HG03095 (cell line): Measurements from ENCODE around the gene TNFSF4.
"Not testable (repeated sequence)": the region's sequence is repeated elsewhere in the genome, so short reads cannot be mapped to it uniquely, and the experiment has no call there.

Experiments
- ATAC-seq: cut with Tn5 transposase; IDR thresholded peaks from one replicate; pipeline ENCODE4 v1.9.1; 2021; ENCODE audit warnings: moderate library complexity; ENCODE audit not compliant: unreplicated experiment

Gene TNFSF4

DNA sequence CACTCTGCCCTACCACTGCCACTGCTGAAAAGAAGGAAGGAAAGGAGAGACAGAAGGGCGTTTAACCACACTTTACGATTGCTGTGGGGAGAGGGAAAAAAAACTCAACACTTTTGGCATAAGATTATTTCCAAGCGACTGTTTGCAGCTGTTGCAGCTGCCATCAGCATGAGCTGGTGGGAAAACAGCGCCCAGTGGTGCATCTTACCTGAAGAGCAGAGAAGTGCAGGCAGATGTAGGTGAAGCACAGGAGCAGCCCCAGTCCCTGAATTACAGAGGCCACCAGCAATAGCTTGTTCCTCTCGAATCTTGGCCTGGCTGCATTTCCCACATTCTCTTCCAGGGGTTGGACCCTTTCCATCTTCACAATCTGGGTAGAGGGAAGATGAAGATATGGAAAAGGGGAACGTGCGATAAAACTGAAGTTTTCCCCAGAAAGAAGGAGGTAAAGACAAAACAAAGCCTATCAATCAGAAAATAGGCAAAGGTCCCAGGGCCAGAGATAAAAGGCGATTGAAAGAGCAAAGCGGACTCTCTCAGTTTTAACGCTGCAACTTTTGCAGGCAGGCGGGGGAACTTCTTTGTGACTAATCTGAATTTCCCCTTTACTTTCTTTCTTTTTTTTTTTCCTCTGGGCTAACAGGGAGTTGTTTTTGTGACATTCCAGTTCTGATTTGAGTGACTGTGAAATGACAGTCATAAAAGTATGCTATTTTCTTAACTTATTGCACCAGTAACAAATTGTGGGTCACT lies at the start of gene TNFSF4:
TNFSF4 (minus strand) TSS at position 516 of the 753 bp plus-strand sequence; CDS start at position 361, 155 bp downstream.
- ATAC-seq = no peak

DNA sequence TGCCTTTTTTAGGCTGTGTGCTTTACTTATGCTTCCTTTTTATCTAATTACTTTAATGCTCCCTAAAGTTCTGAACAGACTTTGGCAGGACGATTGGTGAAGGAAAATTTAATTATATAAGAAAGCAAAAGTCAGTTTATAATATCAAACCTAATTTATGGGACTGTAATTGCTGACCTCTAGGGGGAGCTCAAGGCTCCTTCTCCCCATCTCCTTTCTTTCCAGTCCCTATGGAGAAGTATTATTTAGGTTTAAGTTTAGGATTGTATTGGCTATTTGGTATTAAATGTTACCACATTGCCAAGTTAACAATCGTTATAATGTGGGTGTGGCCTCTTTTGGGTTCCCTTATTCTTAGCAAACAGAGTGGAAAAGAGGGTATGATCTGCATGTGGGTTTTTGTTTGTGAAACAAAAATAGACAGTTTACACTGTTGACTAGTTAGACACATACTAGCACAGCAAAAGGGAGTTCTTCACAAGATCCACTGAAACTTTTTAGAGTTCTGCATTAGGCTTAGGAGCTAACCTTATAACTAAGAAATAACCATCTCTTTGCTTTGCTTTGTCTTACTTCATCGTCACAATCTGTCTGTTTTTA lies 48.2 kb upstream of the TNFSF4 start:
- ATAC-seq = no peak

DNA sequence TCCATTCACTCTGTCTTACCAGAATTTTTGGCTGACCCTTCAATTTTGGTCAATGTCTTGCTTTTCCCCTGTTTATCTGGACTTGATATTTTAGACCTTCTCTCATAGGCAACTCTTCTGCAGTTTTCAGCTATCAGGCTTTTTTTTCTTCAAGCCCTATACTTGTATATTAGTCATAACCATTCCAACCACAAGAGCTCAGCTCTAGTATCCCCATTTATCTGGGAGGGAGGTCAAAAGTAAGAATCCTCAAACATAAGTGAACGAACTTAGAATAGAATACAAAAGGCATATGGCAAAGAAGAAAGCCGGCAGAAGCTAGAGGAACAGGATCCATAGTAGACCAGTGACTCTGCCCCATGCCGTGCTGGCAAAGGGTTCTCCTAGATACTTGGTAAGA lies 45.9 kb upstream of the TNFSF4 start:
- ATAC-seq = no peak

DNA sequence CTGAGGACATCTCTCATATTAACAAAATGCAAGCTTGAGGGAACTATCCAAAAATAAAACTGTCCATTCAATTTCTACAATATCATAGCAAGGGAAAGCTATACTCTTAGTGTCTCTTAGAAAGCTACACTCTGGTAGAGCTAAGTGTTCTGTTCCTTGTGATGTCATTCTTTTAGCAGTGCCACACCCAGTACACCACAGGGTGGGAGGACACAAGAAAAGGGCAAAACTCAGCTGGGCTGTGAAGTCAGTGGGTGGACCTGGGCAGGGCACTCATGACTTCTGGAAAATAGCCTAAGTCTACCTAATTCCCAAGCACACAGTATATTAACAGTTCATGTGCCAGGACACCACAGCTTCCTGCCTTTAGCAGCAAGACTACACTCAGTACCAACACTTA lies 42.2 kb upstream of the TNFSF4 start:
- ATAC-seq = no peak

GRCh38 chr1:173248247-173248940 lies 41.3 kb upstream of the TNFSF4 start:
- no peak for ATAC-seq

GRCh38 chr1:173245892-173246291 lies 38.8 kb upstream of the TNFSF4 start:
- no peak for ATAC-seq

DNA sequence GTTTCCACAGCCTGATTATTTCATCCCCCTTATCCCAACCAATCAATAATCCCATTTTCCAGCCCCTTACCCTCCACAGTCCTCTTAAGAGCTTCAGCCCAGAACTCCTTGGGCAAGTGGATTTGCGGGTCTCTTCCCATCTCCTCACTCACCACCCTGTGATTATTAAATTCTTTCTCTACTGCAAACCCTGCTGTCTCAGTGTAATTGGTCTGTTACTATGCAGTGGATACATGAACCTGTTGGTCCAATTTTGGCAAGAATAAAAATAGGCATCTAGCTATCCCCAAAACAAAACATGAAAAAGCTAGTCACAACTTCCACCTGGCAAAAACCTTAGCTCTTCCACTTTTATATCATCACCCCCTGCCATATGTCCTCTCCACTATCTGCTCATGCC lies 36.2 kb upstream of the TNFSF4 start:
- no peak for ATAC-seq

DNA sequence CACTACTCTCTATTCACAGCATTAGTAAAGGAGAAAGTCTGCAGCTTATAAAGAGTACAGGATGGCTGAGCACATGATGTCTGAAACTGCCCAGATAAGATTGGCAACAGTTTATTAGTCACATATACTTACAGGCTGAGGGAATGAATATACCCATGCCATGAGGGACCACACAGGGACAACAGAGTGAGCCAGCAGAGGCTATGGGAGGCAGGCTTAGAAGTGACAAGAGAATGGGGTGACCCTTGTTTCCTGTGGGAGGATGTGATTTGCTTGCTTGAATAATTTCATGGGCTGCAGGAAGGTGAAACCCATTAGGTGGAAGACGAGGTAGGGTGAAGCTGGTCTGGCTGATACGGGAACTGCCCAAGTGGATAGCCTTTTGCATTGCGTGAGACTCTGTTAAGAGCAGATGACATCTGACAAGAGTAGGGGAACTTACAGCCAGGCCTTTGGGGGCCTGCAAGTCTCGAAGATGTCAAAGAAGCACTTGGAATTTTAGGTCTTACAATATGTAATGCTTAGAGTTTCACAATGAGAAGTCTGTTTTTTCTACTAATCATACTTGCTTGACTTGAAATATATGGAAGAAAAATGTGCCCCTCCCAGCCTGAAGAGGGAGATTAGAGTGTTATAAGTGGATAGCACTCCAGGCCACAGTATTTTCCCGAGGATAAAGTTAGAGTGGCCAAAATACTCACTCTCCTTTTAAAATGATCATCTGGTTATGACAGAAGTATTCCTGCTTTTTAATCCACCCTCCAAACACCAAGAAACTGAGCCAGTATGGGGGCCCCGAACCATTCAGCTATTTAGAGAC lies 34.6 kb upstream of the TNFSF4 start:
- ATAC-seq = no peak

GRCh38 chr1:173240609-173241008 lies 33.5 kb upstream of the TNFSF4 start:
- no peak for ATAC-seq

DNA sequence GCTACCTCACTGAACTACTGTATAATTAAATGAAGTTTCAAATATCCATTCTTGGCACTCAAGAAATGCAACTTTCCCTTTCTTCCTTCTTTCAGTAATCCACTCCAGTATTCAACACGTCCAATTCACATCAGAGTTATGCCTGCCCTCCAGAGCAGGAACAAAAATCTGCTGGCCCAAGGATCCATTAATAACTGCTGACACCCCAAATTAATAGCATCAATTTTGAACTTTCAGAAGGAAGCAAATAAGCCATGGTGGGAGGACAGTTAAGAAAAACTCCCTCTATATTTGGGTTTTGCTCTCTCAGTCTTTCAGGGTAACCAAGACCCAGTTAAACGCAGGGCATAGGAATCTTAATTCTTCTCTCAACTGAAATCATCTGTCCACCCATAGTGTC lies 31.9 kb upstream of the TNFSF4 start:
- ATAC-seq = no peak

- ATAC-seq = no peak
Measured at GRCh38 chr1:173234899-173235298, 27.8 kb upstream of the TNFSF4 start.

DNA sequence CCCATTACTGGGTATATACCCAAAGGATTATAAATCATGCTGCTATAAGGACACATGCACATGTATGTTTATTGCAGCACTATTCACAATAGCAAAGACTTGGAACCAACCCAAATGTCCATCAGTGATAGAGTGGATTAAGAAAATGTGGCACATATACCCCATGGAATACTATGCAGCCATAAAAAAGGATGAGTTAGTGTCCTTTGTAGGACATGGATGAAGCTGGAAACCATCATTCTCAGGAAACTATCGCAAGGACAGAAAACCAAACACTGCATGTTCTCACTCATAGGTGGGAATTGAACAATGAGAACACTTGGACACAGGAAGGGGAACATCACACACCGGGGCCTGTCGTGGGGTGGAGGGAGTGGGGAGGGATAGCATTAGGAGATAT lies 27.3 kb upstream of the TNFSF4 start:
- not testable (repeated sequence) for ATAC-seq

DNA sequence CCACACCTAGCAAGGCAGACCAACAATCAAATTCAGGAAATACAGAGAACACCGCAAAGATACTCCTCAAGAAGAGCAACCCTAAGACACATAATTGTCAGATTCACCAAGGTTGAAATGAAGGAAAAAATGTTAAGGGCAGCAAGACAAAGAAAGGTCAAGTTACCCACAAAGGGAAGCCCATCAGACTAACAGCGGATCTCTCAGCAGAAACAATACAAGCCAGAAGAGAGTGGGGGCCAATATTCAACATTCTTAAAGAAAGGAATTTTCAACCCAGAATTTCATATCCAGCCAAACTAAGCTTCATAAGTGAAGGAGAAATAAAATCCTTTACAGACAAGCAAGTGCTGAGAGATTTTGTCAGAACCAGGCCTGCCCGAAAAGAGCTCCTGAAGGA lies 21.9 kb upstream of the TNFSF4 start:
- not testable (repeated sequence) for ATAC-seq

DNA sequence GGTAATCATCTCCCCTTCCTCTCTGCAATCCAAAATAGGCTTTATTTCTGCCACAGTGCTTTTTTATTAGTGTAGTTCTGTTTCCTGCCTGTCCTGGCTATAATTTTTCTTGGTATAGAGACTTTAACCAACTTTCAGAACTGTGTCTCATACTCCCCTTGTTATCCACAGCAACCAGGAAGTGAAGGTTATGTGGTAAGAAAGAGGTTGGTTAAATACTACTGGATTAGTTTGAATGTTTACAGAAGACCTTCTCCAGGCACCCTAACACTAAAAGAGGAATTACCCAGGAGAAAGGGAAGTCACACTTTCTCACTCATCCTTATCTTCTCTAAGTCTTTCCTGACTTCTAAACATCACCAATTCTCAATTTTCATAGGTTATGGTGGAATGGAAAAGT lies 17.8 kb upstream of the TNFSF4 start:
- no peak for ATAC-seq

GRCh38 chr1:173224280-173224892 lies 17.3 kb upstream of the TNFSF4 start:
- no peak for ATAC-seq

DNA sequence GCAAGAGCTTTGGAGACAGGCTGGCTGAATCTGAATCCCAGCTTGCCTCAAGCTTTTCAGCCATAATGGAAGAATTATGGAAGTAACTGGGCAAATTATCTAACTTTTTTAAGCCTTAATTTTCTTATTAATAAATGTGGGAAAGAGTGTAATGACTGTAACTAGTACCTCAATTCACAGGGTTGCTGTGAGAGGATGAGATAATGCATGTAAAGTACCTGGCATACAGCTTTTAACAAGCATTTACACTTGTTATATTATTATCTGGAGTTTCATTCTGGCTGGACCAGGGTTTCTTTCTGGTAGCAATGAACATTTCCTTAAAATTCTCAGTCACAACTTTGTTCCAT lies 15.9 kb upstream of the TNFSF4 start:
- ATAC-seq = no peak

- ATAC-seq = no peak
Measured at GRCh38 chr1:173222149-173223030, 15.3 kb upstream of the TNFSF4 start.

- ATAC-seq = no peak
Measured at GRCh38 chr1:173220157-173220556, 13.0 kb upstream of the TNFSF4 start.

DNA sequence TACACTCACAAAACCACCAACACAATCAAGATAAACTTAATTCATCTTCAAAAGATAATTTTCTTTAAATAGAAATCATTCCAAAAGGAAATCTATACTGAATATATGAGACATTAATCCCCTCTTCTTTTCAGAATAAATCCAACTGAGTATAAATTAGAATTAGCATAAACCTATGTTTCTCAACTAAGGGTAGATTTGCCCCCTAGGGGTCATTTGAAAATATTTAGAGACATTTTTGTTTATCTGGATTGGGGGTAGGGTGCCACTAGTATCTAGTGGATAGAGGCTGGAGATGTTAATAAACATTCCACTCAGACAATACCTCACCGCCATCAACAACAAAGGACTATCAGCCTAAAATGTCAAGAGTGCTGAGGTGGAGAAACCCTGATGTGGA lies 6.5 kb upstream of the TNFSF4 start:
- no peak for ATAC-seq

GRCh38 chr1:173212952-173213491 lies 5.9 kb upstream of the TNFSF4 start:
- peak; percentile 64 for ATAC-seq
